ENCODE results near the gene PYCR2.

- TF ChIP-seq EP300 (IDR thresholded peaks at IDR 0.05) (no peak), CTCF (IDR thresholded peaks at IDR 0.05) (no peak), POLR2AphosphoS5 (IDR thresholded peaks at IDR 0.05) (no peak), POLR2A (IDR thresholded peaks at IDR 0.05) (no peak)
Observed at GRCh38 chr1:225909477-225909876, 14.6 kb downstream of the PYCR2 start.

Data from suprapubic skin (tissue), 4 donors.